Testis (tissue), 3 donors: ENCODE measurements around the gene AKIP1. TPM values are rescaled to one million over a fixed set of nuclear protein-coding genes. Genes with fewer than 3 reads are reported as not detected.
"Not testable (repeated sequence)": the region's sequence is repeated elsewhere in the genome, so short reads cannot be mapped to it uniquely, and the experiment has no call there.

ENCODE experiments used
- DNase-seq: peaks from one replicate; pipeline ENCODE4 v3.0.0-alpha.2; 2019
- H3K27ac ChIP-seq, 2 donors: fragments of 200-600 bp; sonication (generic); one replicate each; pipeline ENCODE4 v1.5.1; 2019
- H3K27me3 ChIP-seq: fragments of 200-600 bp; sonication (generic); one replicate; pipeline ENCODE4 v1.5.1; 2019
- H3K36me3 ChIP-seq: fragments of 200-600 bp; sonication (generic); one replicate; pipeline ENCODE4 v1.5.1; 2017; ENCODE audit warnings: low read depth; ENCODE audit errors: missing control alignments
- H3K4me1 ChIP-seq: fragments of 200-600 bp; sonication (generic); one replicate; pipeline ENCODE4 v1.5.1; 2019
- H3K4me3 ChIP-seq, 2 donors: fragments of 200-600 bp; sonication (generic); one replicate each; pipeline ENCODE4 v1.5.1; 2017 to 2019
- H3K9me3 ChIP-seq: fragments of 200-600 bp; sonication (generic); one replicate; pipeline ENCODE4 v1.5.1; 2017
- POLR2A ChIP-seq: fragments of 450-650 bp; IDR thresholded peaks from one replicate; pipeline ENCODE4 v1.6.1; 2017; ENCODE audit warnings: antibody characterized with exemption, mild to moderate bottlenecking, moderate library complexity
- WGBS, 2 donors: methylation state at CpG; one replicate each; pipeline ENCODE4 v1.1.5; 2018; 5-methylcytosine and 5-hydroxymethylcytosine counted together
- intact Hi-C: fragments of 100-400 bp; cut with DNase I; formaldehyde crosslinking; loops from one replicate; pipeline ENCODE4 v1.15.1; 2023; ENCODE audit warnings: low total_unique reads
- polyA plus RNA-seq: library from polyadenylated mRNA; stranded (reverse); fragments of 350-450 nt; fragmentation: Illumina TruSeq; extraction: RNeasy Lipid Tissue Mini Kit (QIAGEN cat#74804); gene quantifications from one replicate; pipeline ENCODE4 v1.2.3, GENCODE V29; 2014; ENCODE audit warnings: low read depth, low replicate concordance; ENCODE audit not compliant: insufficient read depth
- total RNA-seq, 2 donors: library from RNA; depleted of rRNA; stranded (reverse); fragments of >200 nt; gene quantifications; one replicate each; pipeline ENCODE4 v1.2.3, GENCODE V29; 2016
- TF ChIP-seq, protein P1 (sequence below), 3 experiments: fragments of 450-650 bp in 2 of 3; fragments of 200-600 bp in 1 of 3; sonication (generic) in 1 of 3; IDR thresholded peaks; one replicate each; pipeline ENCODE4 v1.5.1; 2016 to 2019; ENCODE audit warnings: antibody characterized with exemption in 3 of 3, mild to moderate bottlenecking in 2 of 3, moderate library complexity in 1 of 3

The AKIP1 gene
- total and polyA plus RNA-seq, 3 donors from 2014 or later: 30.9 to 40.4 (median 38.5) TPM

GRCh38 chr11:8930456-8931175 lies 19.6 kb downstream of the AKIP1 start:
- H3K36me3 ChIP-seq: no peaks in the 10 kb centered on the region
- 92 to 93% methylated on average over 12 of the region's 12 CpGs for WGBS, 2 donors
- DNase-seq: no peak
- no peaks in the 10 kb centered on the region for H3K4me1 ChIP-seq
- no peak overlapping the region for H3K4me3 ChIP-seq
- intact Hi-C loops: no loop called here
- no peak overlapping the region for H3K27ac ChIP-seq
- H3K9me3 ChIP-seq: no peaks in the 10 kb centered on the region
- H3K27me3 ChIP-seq: no peaks in the 10 kb centered on the region
- TF ChIP-seq, protein P1, sequence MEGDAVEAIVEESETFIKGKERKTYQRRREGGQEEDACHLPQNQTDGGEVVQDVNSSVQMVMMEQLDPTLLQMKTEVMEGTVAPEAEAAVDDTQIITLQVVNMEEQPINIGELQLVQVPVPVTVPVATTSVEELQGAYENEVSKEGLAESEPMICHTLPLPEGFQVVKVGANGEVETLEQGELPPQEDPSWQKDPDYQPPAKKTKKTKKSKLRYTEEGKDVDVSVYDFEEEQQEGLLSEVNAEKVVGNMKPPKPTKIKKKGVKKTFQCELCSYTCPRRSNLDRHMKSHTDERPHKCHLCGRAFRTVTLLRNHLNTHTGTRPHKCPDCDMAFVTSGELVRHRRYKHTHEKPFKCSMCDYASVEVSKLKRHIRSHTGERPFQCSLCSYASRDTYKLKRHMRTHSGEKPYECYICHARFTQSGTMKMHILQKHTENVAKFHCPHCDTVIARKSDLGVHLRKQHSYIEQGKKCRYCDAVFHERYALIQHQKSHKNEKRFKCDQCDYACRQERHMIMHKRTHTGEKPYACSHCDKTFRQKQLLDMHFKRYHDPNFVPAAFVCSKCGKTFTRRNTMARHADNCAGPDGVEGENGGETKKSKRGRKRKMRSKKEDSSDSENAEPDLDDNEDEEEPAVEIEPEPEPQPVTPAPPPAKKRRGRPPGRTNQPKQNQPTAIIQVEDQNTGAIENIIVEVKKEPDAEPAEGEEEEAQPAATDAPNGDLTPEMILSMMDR (IDR thresholded peaks at IDR 0.05): no peak
- TF ChIP-seq POLR2A: no peak

DNA sequence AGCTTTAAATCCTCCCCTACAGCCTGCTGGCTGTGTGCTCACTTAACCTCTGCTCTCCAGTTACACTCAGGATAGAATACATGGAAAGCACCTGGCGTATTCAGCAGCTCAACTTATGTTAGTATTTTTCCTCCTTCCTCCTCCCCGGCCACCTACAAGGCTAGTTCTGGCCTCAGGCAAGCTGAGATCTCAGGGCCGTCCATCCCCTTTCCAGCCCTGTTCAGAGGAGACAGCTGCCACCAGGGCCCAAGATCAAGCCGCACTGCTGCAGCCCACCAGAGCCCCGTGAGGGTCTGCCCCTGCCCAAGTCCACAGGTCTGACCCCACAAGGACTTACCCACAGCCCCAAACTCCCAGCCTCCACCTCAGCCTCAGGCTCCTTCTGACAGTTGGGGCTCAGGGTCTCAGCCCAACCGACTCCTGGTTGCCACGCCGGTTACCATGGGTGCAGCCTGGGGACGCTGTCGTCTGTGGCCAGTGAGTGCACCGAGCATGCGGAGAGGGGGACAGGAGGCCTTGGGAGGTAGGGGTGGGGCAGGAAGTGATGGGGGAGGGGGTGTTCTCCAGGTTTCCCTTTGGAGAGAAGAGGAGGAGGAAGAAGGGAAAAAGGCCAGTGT lies 21.7 kb downstream of the AKIP1 start, which contains the start of gene C11orf16:
TSS of gene C11orf16 (minus strand) at position 384 of the 617 bp plus-strand sequence. CDS start 639 bp downstream, outside the sequence.
- TF ChIP-seq, protein P1 (IDR thresholded peaks at IDR 0.05): no peak
- no peak for TF ChIP-seq POLR2A
- DNase-seq: no peak
- no peaks in the 10 kb centered on the region for H3K27me3 ChIP-seq
- 79 to 90% methylated on average over 5 to 12 of the region's 12 CpGs for WGBS, 2 donors
- no peak within 1 kb of the TSS for H3K4me3 ChIP-seq
- H3K27ac ChIP-seq: no peak within 1 kb of the TSS
- intact Hi-C loops: no loop called here
- no peaks in the 10 kb centered on the region for H3K9me3 ChIP-seq
- H3K36me3 ChIP-seq: no peaks in the 10 kb centered on the region
- H3K4me1 ChIP-seq: no peaks in the 10 kb centered on the region

GRCh38 chr11:8933931-8934330 lies 22.9 kb downstream of the AKIP1 start:
- no peaks in the 10 kb centered on the region for H3K9me3 ChIP-seq
- H3K27me3 ChIP-seq: no peaks in the 10 kb centered on the region
- DNase-seq: no peak
- H3K36me3 ChIP-seq: no peaks in the 10 kb centered on the region
- 90 to 94% methylated on average over 6 of the region's 6 CpGs for WGBS, 2 donors
- no peak overlapping the region for H3K4me3 ChIP-seq
- intact Hi-C loops: no loop called here
- H3K27ac ChIP-seq: no peak overlapping the region
- no peaks in the 10 kb centered on the region for H3K4me1 ChIP-seq
- TF ChIP-seq, protein P1 (IDR thresholded peaks at IDR 0.05): no peak
- TF ChIP-seq POLR2A: no peak

DNA sequence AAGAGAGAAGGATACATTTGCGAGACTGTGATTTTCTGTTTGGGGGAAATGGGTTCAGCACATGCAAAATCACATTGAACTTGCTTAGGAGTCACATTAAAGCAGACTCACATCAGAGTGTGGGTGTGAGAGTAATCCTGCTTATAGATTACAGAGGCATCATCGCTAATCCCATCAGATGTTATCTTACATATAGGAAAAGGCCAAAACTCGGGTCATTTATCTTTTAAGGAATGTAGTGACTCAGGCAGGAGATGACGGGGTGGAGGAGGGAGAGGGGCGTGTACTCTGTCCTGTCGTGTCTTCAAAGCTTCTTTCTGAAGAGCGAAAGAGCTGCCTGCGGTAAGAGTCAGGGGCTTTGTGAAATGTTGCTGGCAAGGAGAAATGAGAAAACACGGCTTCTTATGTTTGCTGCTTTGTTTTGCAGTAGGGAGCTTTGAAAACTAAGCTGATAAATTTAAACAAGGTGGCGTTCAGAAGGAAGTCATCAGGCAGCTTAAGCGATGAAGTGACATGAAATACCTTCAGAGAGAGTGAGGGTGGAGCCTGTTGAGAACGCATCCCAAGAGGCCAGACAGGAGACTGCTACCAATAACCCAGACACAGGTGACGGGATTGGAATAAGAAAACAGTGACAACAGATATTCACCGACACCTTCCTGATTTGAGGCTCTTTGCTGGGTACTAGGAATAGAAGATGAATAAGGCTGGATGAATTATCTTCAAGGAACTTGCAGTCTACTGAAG lies 23.9 kb downstream of the AKIP1 start:
- Histone ChIP-seq H3K4me1 (no peaks in the 10 kb centered on the region), H3K27ac (no peak overlapping the region), H3K4me3 (no peak overlapping the region), H3K27me3 (no peaks in the 10 kb centered on the region), H3K9me3 (no peaks in the 10 kb centered on the region), H3K36me3 (no peaks in the 10 kb centered on the region)
- intact Hi-C loops: no loop called here
- TF ChIP-seq, protein P1 (IDR thresholded peaks at IDR 0.05): no peak
- TF ChIP-seq POLR2A: no peak
- WGBS, 2 donors: 68 to 80% methylated on average over 14 of the region's 14 CpGs
- DNase-seq: no peak

DNA sequence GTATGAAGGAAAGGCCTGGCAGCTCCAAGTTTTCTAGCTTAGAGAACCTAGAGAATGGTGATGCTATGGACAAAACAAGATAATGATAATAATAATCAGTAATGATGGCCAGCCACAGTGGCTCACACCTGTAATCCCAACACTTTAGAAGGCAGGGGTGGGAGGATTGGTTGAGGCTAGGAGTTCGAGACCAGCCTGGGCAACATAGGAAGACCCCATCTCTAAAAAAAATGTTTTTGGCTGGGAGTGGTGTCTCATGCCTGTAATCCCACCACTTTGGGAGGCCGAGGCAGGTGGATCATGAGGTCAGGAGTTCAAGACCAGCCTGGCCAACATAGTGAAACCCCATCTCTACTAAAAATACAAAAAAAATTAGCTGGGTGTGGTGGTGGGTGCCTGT lies 24.8 kb downstream of the AKIP1 start:
- H3K4me1 ChIP-seq, H3K27me3 ChIP-seq, DNase-seq, H3K4me3 ChIP-seq, H3K36me3 ChIP-seq, intact Hi-C loops, H3K9me3 ChIP-seq, H3K27ac ChIP-seq: not testable (repeated sequence)
- 88 to 92% methylated on average over 2 of the region's 2 CpGs for WGBS, 2 donors
